Forelimb muscle (tissue), 1 donor: ENCODE measurements around the gene MYO1B. TPM values are rescaled to one million over a fixed set of nuclear protein-coding genes. Genes with fewer than 3 reads are reported as not detected.
A peak's percentile ranks its signal among the peaks of the same experiment; 100 is the strongest.

ENCODE experiments used
- DNase-seq: peaks from one replicate; pipeline ENCODE4 v3.0.0-alpha.2; 2013; ENCODE audit warnings: low read depth
- polyA plus RNA-seq: library from polyadenylated mRNA; unstranded; fragments of 120-200 nt; gene quantifications from one replicate; pipeline ENCODE4 v1.2.1, GENCODE V29; 2013; ENCODE audit not compliant: insufficient read length

Gene MYO1B
- polyA plus RNA-seq, 1 donor: 67.5 TPM

DNA sequence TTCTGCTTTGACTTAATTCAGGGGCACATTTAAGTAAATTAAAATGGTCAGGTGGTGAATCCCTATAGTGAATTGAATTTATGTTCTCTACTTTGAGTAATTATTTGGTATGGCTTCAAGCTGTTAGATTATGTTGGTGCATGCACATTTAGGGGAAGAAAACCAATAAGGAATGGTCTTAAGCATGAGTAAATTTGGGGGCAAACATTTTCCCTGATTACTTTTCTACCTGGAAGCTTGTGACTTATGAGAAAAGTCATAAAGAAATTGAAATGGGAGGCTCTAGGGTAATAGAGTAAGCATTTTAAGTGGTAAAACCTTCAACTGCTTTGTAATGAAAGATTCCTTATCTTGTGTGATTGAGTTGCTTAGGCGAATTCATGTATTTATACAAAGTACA is 112.5 kb downstream of the MYO1B start:
- no peak for DNase-seq

DNA sequence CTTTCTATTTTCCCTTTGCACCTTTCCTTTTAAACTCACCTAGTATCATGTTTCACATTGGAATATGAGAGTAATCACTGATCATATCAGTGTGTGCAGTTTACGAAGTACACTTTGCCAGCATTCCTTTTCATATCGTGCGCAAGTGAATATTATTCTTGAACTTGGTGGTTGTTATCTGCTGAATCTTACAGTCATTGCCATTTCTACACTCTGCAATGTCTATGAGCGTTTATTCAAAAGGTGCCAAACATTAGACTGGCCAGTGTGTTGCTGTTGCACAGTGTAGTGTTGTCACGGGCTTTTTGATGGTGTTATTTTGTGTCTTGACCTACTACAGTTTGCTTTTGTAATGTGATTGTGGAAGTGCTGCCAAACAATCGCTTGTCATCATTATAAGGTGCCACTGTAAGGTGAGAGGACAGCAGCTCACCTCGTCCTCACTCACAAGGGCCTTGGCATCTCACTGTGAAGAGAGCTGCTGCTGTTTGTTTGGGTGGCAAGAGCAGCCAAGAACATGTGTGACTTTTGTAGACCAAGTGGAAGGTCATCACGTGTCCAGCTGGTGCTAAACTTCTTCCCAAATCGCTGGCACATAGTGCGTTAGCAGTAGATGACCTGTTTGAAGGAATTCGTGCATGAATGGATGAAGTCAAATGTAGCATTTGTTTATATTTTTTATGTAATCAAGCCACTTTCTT is 113.3 kb downstream of the MYO1B start:
- DNase-seq: no peak

DNA sequence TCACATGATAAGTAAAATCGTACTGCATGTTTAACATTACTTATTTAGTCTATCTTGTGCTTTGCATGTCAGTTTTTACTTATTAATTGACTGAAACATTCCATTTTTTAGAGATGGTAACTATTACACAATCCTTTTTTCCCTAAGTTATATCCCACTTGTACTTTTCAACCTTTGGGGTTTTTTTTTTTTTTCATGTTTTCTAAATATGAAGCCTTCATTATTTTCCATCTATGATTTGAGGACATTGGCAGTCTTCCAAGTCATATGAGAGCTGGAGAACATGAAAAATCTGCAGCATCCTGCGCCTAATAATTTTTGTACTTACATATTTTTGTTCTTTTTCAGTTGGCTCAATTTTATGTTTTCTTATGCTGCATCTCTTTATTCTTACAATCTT is 113.9 kb downstream of the MYO1B start:
- DNase-seq: peak; percentile 63

DNA sequence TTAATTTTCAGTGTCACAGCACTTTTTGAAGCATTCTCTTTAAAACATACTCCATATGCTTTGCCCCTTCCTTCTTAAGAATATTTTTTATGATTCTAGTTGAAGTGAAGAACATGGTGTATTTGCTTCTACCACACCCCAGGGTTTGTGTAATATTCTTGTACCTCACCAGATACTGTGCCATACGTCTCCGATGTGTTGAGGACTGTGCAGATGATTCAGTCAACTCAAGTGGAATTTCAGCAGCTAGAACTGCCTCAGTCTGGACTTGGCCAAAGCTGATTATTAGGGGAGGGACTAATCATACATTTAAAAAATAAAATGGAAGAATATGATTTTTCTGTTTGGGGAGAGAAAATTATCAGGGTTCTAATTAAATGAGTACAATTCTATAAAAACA is 115.7 kb downstream of the MYO1B start:
- DNase-seq: no peak

DNA sequence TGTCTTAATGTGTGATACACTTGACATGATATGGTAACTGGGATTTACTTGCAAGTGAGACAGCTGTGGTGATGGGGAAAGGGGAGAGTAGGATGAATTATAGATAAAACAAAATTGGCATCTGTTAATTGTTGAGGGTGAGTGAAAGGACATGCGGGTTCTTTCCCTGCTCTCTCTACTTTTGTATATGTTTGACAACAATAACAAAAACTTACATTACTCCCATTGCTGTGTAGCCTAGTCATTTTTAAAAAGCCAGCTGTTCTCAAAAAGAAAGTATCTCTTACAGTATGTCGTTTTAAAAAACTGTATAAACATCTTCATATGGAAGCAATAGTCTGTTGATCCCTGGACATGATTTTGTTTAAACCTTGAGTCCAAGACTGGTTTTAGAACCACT is 117.6 kb downstream of the MYO1B start:
- DNase-seq: no peak

DNA sequence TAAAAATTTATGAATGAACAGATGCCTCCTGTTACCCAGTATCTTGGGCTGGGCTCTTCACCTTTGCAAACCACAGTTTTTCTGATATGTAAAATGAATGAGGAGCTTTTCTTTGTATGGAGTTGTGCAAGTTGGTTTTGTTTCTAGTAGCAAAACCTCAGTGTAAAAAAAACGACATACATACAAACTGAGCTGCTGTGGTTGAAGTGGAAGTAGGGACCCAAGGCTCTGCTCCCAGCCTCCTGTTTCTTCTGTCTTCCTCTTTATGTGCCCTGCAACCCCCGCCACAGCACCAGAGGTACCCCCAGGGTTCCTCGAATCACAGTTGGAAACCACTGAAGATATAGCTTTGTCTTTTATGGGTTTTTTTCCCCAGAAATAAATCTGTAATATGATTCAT is 118.1 kb downstream of the MYO1B start:
- no peak for DNase-seq

DNA sequence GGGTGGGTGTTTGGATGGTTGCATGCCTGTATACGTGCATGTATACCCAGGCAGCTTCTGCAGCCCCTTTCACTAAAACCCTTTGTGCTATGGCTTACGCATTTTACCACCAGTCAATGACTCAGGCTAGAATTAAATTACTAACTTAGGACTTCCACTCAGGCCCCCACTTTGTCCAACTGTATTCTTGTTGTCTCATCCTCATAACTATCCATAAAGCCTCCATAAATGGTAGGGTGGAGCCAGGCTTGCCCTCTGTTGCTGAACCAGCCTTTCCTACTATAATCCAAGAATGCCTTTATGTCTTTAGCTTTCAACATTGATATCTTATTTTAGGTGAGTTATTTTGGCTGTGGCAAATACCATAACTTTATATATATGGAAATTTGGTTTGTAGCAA is 119.9 kb downstream of the MYO1B start:
- no peak for DNase-seq

DNA sequence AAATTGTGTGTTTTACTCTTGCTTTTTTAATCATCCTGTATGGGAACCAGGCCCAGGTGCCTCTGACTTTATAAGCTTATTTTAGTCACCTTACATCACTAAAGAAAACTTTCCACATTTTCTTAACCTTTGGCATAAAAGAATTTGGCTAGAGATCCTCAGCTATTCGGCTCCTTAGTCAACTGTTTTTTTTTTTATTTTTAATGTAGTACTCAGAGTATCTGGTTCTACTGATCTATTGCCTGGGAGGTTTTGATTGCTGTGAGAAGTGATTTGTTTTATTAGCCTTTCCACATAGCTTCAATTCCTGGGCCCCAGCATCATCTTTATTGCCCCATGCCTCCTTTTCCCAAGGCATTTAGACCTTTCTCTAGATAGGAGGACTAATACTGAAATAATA is 121.0 kb downstream of the MYO1B start:
- no peak for DNase-seq

DNA sequence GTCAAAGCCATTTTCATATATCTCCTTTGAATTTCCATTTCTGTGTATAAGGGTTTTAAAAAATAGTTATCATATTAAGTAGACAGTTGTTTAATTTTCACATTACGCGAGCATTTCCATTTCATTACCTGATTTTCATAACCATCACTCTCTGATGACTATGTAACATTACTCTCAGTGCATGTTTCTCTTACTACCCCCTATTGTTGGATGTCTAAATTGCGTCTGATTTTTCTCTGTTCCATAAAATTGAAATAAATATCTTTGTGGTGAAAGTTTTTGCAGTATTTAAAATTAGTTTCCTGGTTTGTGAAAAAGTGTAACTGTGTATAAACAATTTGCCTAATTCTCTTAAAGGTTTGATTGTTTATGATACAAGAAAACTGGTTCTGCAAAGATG is 123.8 kb downstream of the MYO1B start:
- DNase-seq: no peak

DNA sequence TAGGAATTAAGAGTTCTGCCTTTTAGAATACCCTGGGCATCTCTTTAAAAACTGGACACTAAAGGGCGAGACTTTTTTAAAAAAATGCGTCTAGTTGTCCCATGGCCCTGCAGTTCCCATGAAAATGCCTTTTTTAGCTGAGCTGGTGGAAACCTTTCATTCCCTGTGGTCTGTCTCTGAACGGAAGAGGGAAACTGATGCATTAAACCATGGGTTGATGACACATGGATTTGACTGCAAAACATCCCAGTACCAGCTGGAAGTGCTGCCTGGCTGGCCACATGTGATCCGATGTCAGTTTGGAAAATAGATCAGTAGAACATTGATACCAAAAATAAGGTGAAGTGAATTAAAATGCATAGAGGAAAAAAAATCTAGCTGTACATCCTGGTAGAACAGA is 129.2 kb downstream of the MYO1B start:
- DNase-seq: no peak

DNA sequence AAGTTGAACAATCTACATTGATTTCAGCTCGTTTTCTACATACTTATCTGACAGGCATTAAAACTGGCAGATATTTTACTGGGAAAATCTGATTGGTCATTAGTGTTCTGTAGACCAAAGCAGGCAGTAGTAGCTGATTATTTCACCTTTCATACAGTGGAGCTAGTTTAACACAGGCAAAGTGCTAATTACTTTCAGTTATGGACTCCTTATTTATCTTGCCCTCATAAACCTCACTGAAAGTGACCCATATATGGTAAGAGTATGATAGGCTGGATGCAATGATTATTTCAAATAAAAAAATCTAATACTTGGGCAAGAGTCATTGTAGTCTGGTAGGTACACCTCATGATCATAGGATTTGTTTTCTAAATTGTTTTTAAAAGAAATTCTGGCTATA is 129.7 kb downstream of the MYO1B start:
- no peak for DNase-seq

DNA sequence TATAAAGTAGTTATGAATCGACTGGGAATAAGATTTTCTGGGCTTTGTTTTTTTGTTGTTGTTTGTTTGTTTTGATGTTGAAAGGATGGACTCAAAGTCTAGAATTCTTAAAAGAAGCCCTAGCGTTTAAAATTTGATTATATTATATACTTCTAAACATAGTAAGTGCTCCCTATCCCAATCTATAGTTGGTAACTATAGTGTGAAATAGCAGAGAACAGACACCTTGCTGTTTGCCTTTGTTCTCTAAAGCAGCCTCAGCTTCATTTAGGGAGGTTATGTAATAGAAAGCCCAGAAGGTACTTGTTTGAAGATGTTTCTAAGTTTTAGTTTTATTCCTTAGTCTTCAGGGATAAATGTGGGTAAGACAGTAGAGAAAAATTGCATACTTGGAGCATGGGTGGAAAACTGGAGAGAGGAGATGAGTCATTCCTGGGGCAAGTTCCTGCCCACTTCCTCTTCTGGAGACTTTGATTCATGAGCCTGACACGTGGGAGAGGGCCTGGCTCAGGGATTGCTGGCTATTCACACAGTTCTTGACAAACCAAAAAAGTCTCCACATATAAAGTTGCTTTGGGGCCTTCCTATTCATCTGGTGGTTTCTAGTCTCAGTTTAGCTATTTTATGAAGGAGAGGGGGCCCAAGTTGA is 131.9 kb downstream of the MYO1B start:
- no peak for DNase-seq

DNA sequence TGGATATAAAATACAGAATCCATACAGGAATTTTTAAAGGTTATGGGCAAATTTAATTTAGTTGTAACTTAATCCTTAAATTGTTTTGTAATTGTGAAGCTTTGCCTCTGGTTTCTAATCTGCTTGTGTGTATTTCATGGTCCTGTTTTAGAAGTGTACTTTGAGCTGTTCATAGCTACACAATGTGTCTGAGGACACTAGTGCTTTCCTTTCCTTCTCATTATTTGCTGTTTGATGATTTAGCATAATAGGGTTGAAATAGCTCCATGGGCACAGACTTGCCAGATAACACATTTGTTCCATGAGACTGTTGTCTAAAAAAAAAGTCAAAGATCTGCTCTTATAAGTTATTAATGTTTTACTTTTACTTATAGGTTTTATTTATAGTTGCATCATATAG is 134.2 kb downstream of the MYO1B start:
- DNase-seq: no peak

DNA sequence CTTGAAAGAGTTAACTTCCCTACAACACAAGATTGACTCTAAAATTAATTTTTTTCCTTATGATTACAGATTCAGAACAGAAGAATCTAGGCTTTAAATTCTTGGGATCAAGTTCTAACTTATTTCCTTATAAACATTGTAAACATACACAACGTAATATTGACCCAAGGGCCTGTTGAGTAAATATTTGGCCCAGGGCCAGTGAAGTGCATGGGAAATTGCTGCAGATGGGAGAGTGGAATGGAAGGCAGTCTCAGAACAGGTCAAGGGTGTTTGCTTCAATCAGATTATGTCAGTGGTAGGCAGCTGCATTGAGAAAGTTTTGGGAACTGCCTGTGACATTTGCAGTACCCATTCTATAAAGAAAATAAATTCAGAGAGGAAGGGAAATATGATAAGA is 137.6 kb downstream of the MYO1B start:
- DNase-seq: no peak

DNA sequence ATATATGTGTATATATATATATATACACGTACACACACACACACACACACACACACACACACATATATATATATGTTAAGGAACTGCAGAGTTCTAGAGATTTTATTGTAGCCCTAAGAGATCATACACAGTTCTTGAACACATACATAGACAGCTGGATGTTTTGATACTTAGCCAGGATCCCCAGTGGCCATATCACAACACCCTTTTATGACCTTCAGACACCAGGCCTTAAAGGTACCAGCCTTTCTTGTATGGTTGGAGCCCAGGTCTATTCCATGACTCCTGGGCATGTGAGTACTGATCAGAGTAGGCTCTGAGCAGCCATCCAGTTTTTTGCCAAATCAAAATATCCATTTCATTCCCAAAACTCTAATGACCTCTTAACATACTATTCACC is 138.3 kb downstream of the MYO1B start:
- no peak for DNase-seq

DNA sequence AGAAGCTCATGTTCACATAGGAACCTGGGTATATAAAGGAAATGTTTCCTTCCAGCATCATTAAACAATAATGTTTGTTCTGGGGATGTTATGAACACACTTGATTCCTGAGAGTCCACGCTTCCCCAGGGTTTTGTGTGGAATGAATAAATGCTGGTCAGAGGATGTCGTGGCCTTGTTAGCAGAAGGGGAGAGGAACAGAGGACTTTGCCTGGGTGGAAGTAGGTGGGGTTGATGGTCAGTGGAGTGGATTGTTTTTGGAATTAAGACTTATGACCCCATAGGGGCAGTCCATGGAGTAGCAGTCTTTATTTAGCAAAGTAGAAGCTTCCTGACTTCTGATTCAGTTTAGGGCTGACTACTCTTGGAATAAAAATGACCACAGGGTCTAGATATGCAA is 139.6 kb downstream of the MYO1B start:
- DNase-seq: no peak

DNA sequence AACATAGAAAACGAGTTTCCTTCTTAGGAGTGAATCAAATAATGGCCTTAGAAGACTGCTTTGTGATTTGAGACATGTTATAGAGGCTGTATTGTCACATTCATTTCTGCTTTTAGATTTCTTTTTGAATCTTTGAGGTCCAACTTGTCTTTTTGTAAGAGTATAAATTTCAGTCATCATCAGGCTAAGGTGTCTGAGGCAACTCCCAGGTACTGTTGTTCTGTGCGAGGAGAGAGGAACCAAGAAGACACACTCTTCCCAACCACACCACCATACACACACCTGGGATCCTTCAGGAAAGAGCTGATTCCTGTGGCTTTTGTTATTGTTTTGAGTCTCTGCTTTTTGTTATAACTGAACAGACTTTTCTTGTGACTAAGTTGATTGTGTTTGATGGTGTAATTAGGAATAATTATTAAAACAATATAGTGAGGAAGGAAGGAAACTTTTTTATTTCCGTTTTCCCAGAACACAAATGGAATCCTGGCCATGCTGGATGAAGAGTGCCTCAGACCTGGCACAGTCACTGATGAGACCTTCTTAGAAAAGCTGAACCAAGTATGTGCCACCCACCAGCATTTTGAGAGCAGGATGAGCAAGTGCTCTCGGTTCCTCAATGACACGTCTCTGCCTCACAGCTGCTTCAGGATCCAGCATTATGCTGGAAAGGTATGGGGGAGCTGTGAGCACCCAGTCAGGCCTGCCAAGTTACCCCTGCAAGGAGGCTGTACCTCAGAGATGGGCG is 140.4 kb downstream of the MYO1B start:
- DNase-seq: no peak

DNA sequence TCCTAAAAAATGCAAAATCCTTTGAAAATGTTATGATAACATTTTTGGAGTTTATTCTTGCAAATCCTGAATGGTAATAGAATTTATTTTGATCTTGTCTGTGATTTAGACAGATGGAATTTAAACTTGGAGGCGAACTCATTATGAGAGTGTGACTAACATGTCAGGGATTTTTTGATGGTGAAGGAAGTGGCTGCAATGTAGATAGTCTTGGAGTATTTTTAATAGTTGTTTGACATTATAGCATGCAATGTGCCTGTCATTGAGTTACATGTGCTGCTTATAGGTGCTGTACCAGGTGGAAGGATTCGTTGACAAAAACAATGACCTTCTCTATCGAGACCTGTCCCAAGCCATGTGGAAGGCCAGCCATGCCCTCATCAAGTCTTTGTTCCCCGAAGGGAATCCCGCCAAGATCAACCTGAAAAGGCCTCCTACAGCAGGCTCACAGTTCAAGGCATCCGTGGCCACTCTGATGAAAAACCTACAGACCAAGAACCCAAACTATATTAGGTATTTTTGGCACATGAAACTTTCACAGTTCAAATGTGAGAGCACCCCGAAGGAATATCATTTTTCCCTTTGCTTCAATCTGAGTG is 141.8 kb downstream of the MYO1B start:
- DNase-seq: no peak

DNA sequence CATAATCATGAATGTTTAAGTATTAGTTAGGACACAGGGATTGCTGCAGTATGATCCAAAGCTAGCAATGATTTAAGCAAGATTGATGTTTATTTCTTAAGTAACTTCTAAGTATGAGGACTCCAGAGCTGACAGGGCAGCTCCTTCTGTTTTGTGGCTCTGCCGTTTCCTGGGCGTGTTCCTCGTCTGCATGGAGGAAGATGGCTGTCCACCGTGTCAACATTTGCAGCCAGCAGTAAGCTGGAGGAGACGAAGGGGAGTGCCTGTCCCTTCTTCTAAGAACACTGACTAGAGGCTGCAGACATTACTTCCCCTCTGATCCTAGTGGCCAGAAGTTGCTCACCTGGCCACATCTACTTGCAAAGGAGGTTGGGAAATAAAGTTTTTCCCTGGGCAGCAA is 144.1 kb downstream of the MYO1B start:
- DNase-seq: no peak

DNA sequence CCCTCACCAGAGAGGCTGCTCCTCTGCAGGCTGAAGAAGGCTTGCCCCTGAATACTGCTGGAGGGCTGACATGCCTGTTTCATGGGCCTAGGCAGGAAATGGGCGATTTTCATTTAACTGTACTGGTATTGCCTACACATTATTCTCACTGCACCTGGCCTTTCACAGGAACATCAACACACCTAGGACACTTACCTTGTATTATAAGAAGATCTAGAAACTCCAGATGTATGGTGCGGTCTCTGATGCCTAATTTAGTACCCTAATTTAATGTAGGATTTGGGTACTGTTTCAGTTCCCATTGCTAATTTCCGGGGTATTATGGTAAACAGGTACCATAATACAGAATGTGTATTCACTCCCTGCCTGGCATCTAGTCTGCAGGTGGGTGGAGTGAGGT is 146.0 kb downstream of the MYO1B start:
- no peak for DNase-seq

DNA sequence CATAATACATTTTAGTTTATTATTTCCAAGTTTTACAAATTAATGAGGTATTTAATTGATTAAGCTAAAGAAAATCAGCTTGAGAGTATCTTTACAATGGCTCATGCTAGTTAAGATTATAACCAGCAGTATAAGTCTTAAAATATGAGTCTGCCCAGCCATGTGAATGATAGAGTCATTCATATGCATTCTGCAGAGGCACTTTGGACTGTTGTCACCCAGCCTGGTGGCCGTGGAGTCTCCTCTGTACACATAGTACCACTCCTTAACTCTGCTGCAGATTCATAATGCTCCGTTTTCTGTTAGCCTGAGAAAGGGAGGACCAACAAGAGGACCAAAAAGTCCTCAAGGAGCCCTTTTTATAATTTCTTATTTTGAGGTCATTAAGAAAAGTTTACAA is 148.8 kb downstream of the MYO1B start:
- no peak for DNase-seq

DNA sequence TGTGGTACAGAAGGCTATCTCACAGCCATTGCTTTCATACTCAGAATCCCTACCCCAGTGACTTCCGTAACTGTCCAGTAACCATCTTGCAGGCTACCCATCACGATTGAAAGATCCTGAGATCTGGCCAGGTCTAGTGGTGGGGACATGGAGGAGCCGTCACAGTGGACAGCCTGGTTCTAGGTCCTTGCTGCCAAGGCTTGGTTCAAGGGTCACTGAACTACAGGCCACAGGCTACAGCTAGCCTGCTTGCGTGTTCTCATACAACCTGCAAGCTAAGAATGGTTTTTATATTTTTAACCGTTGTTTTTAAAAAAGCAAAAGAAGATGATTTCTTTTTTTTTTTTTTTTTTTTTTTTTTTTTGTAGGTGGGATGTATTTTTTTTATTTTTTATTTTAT is 151.6 kb downstream of the MYO1B start:
- DNase-seq: no peak

DNA sequence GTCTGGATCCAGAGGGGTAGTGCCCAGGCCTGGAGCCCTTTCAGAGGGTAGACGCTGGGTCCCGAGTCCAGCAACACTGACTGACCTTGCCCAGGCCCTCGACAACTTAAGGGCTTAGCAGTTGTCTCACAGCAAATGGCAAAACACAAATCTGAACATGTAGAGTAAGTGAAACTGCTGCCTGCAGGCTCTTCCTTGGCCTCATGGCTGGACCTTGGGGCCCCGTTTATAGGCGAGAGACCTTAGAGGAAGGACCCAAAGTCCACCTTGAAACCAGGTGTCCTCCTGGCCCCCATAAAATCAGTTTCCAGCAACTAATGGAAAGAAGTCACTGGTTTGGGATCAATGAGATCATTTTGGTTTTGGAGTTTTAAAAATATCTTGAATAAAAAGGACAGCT is 154.4 kb downstream of the MYO1B start:
- no peak for DNase-seq
